Caco-2 (cell line): ENCODE measurements around the gene FHIT. TPM values are rescaled to one million over a fixed set of nuclear protein-coding genes. Genes with fewer than 3 reads are reported as not detected.

ENCODE experiments used
- BruUV-seq: library from RNA; stranded (reverse); fragments of 400-500 nt; replicated peaks from 2 replicates; lab custom pipeline; 2021; lab: Mats Ljungman, UMichigan
- CTCF ChIA-PET: fragments of 300-600 bp; sonication (Branson Sonifier 250); formaldehyde crosslinking; loops from one replicate; lab custom pipeline; 2022; ENCODE audit warnings: antibody characterized with exemption; lab: Charles Lee
- POLR2A ChIA-PET: fragments of 300-600 bp; sonication (Branson Sonifier 250); formaldehyde crosslinking; loops from one replicate; lab custom pipeline; 2022; ENCODE audit warnings: antibody characterized with exemption; lab: Charles Lee
- DNase-seq, 2 experiments: peaks; one replicate each; pipeline versions ENCODE4 v3.0.0 to v3.0.0-alpha.2; 2020 to 2022
- H3K27me3 ChIP-seq: replicated peaks from 2 replicates; pipeline ENCODE4 v1.6.0; 2011; ENCODE audit warnings: low read length; ENCODE audit not compliant: control insufficient read depth, insufficient read depth
- H3K36me3 ChIP-seq: 2 replicates; pipeline ENCODE4 v1.5.1; 2011; ENCODE audit warnings: low read length; ENCODE audit not compliant: control insufficient read depth, insufficient read depth
- H3K4me1 ChIP-seq: fragments of 250-450 bp; sonication (Bioruptor Pico); 2 replicates; pipeline ENCODE4 v1.5.1; 2020; ENCODE audit warnings: mild to moderate bottlenecking
- H3K4me3 ChIP-seq: 2 replicates; pipeline ENCODE4 v1.5.1; 2011; ENCODE audit warnings: low read depth, mild to moderate bottlenecking, control low read depth, low read length
- H3K9me3 ChIP-seq: fragments of 250-450 bp; sonication (Bioruptor Pico); 2 replicates; pipeline ENCODE4 v1.5.1; 2020; ENCODE audit warnings: mild to moderate bottlenecking, moderate library complexity
- H3K27ac Mint-ChIP-seq: one replicate; pipeline ENCODE4 v1.8.0; 2022; ENCODE audit warnings: mixed read lengths; ENCODE audit not compliant: unreplicated experiment
- H3K27me3 Mint-ChIP-seq: one replicate; pipeline ENCODE4 v1.8.0; 2022; ENCODE audit warnings: mixed read lengths; ENCODE audit not compliant: insufficient read depth, unreplicated experiment
- H3K36me3 Mint-ChIP-seq: one replicate; pipeline ENCODE4 v1.8.0; 2022; ENCODE audit warnings: mild to moderate bottlenecking, mixed read lengths; ENCODE audit not compliant: insufficient read depth, unreplicated experiment
- H3K4me1 Mint-ChIP-seq: one replicate; pipeline ENCODE4 v1.8.0; 2022; ENCODE audit warnings: low read depth, mixed read lengths; ENCODE audit not compliant: unreplicated experiment
- H3K4me3 Mint-ChIP-seq: one replicate; pipeline ENCODE4 v1.8.0; 2022; ENCODE audit warnings: mild to moderate bottlenecking, moderate library complexity, mixed read lengths; ENCODE audit not compliant: unreplicated experiment
- H3K9me3 Mint-ChIP-seq: one replicate; pipeline ENCODE4 v1.8.0; 2022; ENCODE audit warnings: mixed read lengths; ENCODE audit not compliant: unreplicated experiment
- CTCF ChIP-seq, 2 experiments: fragments of 200-600 bp in 1 of 2; IDR thresholded peaks; 1 replicate in 1 of 2; 2 replicates in 1 of 2; pipeline versions ENCODE4 v1.5.1 to v1.8.0; 2011 to 2022; ENCODE audit warnings: antibody characterized with exemption in 1 of 2, control low read depth in 1 of 2, inconsistent platforms in 1 of 2, low read depth in 1 of 2, low read length in 1 of 2, mild to moderate bottlenecking in 1 of 2, moderate library complexity in 1 of 2; ENCODE audit not compliant: insufficient read depth in 1 of 2, severe bottlenecking in 1 of 2, unreplicated experiment in 1 of 2
- intact Hi-C: fragments of 100-400 bp; cut with micrococcal nuclease; formaldehyde crosslinking; loops from one replicate; pipeline ENCODE4 v1.10.0; 2022; ENCODE audit not compliant: unreplicated experiment
- total RNA-seq: library from RNA; stranded (reverse); gene quantifications from 2 replicates; pipeline ENCODE4 v1.2.3, GENCODE V29; 2022

FHIT gene
- total RNA-seq, 1 experiment from 2014 or later = 8.3 TPM

DNA sequence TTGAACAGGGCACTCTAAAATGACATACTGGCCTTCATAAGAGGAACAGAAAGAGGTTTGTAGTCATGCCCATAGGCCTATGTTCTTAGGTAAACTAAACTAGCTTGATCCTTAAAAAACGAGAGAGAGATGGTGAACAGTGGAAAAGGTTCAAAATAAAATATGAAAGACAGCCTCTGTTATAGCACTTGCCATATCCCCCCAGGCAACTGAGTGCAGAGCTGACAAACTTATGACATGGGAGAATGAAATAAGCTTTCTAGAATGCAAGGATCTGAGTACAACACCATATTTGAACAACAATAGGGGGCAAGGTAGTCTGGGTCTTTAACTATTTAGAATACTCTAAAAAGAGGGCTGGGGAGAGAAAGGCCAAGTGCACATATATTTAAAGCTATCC, 1500.9 kb downstream of the FHIT start:
- intact Hi-C loops = no loop called here
- H3K9me3 Mint-ChIP-seq = no peaks in the 10 kb centered on the region
- no peaks in the 10 kb centered on the region for H3K36me3 ChIP-seq
- H3K4me1 Mint-ChIP-seq = no peaks in the 10 kb centered on the region
- ChIA-PET POLR2A (no interaction called here), CTCF (no interaction called here)
- no peaks in the 10 kb centered on the region for H3K36me3 Mint-ChIP-seq
- no peaks in the 10 kb centered on the region for H3K9me3 ChIP-seq
- no TSS peak for BruUV-seq
- DNase-seq = no peak
- H3K4me3 ChIP-seq = no peak overlapping the region
- H3K27ac Mint-ChIP-seq = no peak overlapping the region
- H3K27me3 Mint-ChIP-seq = no peaks in the 10 kb centered on the region
- H3K4me3 Mint-ChIP-seq = no peak overlapping the region
- no peaks in the 10 kb centered on the region for H3K27me3 ChIP-seq
- TF ChIP-seq CTCF (IDR thresholded peaks at IDR 0.05; ENCODE audit: insufficient read depth in 1 of 2, low read depth in 1 of 2, low read length in 1 of 2, severe bottlenecking in 1 of 2, unreplicated experiment in 1 of 2) = no peak
- no peaks in the 10 kb centered on the region for H3K4me1 ChIP-seq

- TF ChIP-seq CTCF (IDR thresholded peaks at IDR 0.05; ENCODE audit: insufficient read depth in 1 of 2, low read depth in 1 of 2, low read length in 1 of 2, severe bottlenecking in 1 of 2, unreplicated experiment in 1 of 2) = no peak
- no peak overlapping the region for H3K4me3 Mint-ChIP-seq
- no TSS peak for BruUV-seq
- no peak overlapping the region for H3K27ac Mint-ChIP-seq
- no peak overlapping the region for H3K4me3 ChIP-seq
- no peak for DNase-seq
- ChIA-PET POLR2A (no interaction called here), CTCF (no interaction called here)
- intact Hi-C loops = no loop called here
- H3K27me3 ChIP-seq = no peaks in the 10 kb centered on the region
- H3K9me3 ChIP-seq = no peaks in the 10 kb centered on the region
- no peaks in the 10 kb centered on the region for H3K27me3 Mint-ChIP-seq
- H3K4me1 ChIP-seq = no peaks in the 10 kb centered on the region
- no peaks in the 10 kb centered on the region for H3K36me3 Mint-ChIP-seq
- no peaks in the 10 kb centered on the region for H3K4me1 Mint-ChIP-seq
- no peaks in the 10 kb centered on the region for H3K9me3 Mint-ChIP-seq
- H3K36me3 ChIP-seq = no peaks in the 10 kb centered on the region
These were observed 1502.0 kb downstream of the FHIT start for GRCh38 chr3:59749291-59749690.

- H3K36me3 Mint-ChIP-seq = no peaks in the 10 kb centered on the region
- no TSS peak for BruUV-seq
- TF ChIP-seq CTCF (IDR thresholded peaks at IDR 0.05; ENCODE audit: insufficient read depth in 1 of 2, low read depth in 1 of 2, low read length in 1 of 2, severe bottlenecking in 1 of 2, unreplicated experiment in 1 of 2) = no peak
These were observed 1504.7 kb downstream of the FHIT start for GRCh38 chr3:59746585-59746984.

More at GRCh38 chr3:59746585-59746984, 1504.7 kb downstream of the FHIT start:
- no peak overlapping the region for H3K4me3 Mint-ChIP-seq
- Histone ChIP-seq H3K9me3 (no peaks in the 10 kb centered on the region), H3K4me3 (no peak overlapping the region), H3K36me3 (no peaks in the 10 kb centered on the region), H3K27me3 (no peaks in the 10 kb centered on the region), H3K4me1 (no peaks in the 10 kb centered on the region)
- ChIA-PET CTCF (no interaction called here), POLR2A (no interaction called here)
- H3K27ac Mint-ChIP-seq = no peak overlapping the region
- H3K4me1 Mint-ChIP-seq = no peaks in the 10 kb centered on the region
- intact Hi-C loops = no loop called here
- H3K27me3 Mint-ChIP-seq = peaks cover 8% of the 10 kb centered on the region
- no peak for DNase-seq
- H3K9me3 Mint-ChIP-seq = no peaks in the 10 kb centered on the region
